ENCODE data around the gene CRYGB. TPM values are rescaled to one million over a fixed set of nuclear protein-coding genes. Genes with fewer than 3 reads are reported as not detected.
"Not testable (repeated sequence)": the region's sequence is repeated elsewhere in the genome, so short reads cannot be mapped to it uniquely, and the experiment has no call there.

Gene CRYGB
- total and polyA plus RNA-seq, 2 experiments from 2014 or later = not detected

GRCh38 chr2:208103616-208104015 is 42.3 kb downstream of the CRYGB start:
- H3K27ac ChIP-seq = no peak overlapping the region

DNA sequence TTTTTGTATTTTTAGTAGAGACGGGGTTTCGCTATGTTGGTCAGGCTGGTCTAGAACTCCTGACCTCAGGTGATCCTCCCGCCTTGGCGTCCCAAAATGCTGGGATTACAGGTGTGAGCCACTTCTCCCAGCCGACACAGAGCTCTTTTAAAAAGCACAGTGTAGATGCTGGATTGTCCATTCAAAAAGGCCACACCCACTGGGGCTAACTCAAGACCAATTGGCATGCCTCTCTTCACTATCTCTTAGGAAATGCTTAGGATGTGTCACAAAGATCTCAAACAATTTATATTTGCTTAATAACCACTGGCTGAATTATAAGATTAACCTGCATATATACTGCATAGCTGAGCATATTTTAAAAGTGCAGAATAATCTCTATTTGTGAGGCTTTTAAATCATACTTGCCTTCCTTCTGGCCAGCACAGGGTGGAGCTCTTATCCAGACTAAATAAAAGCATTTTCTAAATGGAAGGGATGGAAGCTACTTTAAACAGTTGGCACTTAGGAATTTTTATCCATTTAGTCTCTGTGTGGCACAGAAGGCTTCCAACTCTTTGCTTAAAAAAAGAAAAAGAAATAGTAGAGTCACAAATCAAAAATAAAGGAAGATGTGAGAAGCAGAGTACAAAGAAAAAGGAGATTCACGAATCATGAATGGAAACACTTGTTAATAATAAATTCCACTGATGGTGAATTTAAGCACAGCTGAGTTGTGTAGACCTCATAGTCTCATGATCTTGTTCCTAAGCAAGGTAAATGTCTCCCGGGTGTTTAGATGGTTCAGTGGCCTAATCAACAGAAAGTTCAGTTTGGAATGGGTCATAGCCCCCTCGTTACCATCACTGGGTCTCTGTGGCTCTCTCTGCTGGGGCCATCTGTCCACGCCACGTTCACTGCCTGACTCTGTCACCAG is 44.0 kb downstream of the CRYGB start:
- no peak overlapping the region for H3K4me3 ChIP-seq
- no peaks in the 10 kb centered on the region for H3K9me3 ChIP-seq (ENCODE audit: low read depth)
- no peaks in the 10 kb centered on the region for H3K36me3 ChIP-seq
- H3K27ac ChIP-seq = no peak overlapping the region
- no peaks in the 10 kb centered on the region for H3K4me1 ChIP-seq (ENCODE audit: low read depth)
- TF ChIP-seq, protein P1, sequence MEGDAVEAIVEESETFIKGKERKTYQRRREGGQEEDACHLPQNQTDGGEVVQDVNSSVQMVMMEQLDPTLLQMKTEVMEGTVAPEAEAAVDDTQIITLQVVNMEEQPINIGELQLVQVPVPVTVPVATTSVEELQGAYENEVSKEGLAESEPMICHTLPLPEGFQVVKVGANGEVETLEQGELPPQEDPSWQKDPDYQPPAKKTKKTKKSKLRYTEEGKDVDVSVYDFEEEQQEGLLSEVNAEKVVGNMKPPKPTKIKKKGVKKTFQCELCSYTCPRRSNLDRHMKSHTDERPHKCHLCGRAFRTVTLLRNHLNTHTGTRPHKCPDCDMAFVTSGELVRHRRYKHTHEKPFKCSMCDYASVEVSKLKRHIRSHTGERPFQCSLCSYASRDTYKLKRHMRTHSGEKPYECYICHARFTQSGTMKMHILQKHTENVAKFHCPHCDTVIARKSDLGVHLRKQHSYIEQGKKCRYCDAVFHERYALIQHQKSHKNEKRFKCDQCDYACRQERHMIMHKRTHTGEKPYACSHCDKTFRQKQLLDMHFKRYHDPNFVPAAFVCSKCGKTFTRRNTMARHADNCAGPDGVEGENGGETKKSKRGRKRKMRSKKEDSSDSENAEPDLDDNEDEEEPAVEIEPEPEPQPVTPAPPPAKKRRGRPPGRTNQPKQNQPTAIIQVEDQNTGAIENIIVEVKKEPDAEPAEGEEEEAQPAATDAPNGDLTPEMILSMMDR (IDR thresholded peaks at IDR 0.05; ENCODE audit: low read depth, low read length) = peak; percentile 44
- peak in 1 of 2 donors; percentile 48 for DNase-seq (ENCODE audit: low read depth in 1 of 2, low spot score in 1 of 2)
- H3K27me3 ChIP-seq = no peaks in the 10 kb centered on the region

More at GRCh38 chr2:208103616-208104015, 42.3 kb downstream of the CRYGB start:
- Histone ChIP-seq H3K36me3 (no peaks in the 10 kb centered on the region), H3K27me3 (no peaks in the 10 kb centered on the region), H3K4me3 (no peak overlapping the region), H3K9me3 (ENCODE audit: low read depth) (no peaks in the 10 kb centered on the region), H3K4me1 (ENCODE audit: low read depth) (no peaks in the 10 kb centered on the region)
- TF ChIP-seq, protein P1 (IDR thresholded peaks at IDR 0.05; ENCODE audit: low read depth, low read length) = no peak
- DNase-seq (ENCODE audit: low read depth in 1 of 2, low spot score in 1 of 2) = no peak

DNA sequence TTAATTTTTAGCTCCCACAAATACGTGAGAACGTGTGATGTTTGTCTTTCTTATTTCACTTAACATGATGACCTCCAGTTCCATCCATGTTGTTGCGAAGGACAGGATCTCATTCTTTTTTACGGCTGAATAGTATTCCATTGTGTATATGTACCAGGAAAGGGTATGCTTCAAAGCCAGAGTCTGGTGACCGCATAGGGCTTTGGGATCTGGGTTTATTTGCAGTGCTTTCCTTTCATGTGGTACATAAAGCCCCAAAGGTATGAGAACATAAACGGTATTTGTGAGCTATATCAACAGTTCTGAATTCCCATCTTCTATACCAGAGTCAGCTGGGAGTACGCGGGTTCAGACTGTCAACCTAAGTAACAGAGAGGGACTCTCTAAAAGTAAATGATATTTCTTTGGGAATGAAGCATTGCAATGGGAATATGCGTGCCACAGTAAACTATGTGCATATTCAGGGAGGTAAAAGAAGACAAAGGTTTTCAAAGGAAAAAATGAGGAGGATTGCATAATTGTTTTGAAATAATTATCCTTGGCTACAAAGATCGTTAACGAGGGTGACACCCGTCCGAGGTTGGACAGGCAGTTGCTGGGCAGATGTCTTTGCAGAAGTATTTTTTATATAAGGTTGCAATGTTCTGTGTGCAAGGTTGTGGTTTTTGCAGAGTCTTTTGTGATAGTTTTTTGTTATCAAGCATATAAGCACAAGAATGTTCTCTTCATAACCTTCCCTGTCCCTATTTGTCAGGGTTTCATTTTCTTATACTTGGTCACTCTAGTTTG is 46.1 kb downstream of the CRYGB start:
- Histone ChIP-seq H3K36me3 (no peaks in the 10 kb centered on the region), H3K27ac (no peak overlapping the region), H3K4me1 (ENCODE audit: low read depth) (no peaks in the 10 kb centered on the region), H3K4me3 (no peak overlapping the region), H3K27me3 (no peaks in the 10 kb centered on the region), H3K9me3 (ENCODE audit: low read depth) (no peaks in the 10 kb centered on the region)
- DNase-seq (ENCODE audit: low read depth in 1 of 2, low spot score in 1 of 2) = no peak
- TF ChIP-seq, protein P1 (IDR thresholded peaks at IDR 0.05; ENCODE audit: low read depth, low read length) = no peak

- H3K9me3 ChIP-seq (ENCODE audit: low read depth); H3K27ac ChIP-seq; H3K4me1 ChIP-seq (ENCODE audit: low read depth); H3K4me3 ChIP-seq; DNase-seq (ENCODE audit: low read depth in 1 of 2, low spot score in 1 of 2); H3K27me3 ChIP-seq; H3K36me3 ChIP-seq: not testable (repeated sequence)
These were observed 47.3 kb downstream of the CRYGB start for GRCh38 chr2:208098701-208099100.

DNA sequence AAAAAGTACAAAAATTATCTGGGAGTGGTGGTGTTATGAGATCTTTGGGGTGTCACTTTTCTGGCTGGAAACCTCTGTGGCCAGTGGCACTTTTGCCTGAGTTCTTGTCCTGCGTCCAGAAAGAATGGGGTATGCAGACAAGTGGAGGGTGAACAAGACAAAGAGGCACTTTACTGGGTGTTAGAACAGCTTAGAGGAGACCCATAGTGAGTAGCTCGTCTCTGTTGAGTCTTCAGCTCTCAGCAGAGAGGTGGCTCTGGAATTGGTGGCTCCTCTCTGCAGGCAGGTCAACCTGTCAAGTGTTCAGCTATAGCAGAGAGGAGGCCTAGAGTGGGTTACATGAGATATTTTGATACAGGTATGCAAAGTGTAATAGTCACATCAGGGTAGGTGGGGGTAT is 47.7 kb downstream of the CRYGB start:
- Histone ChIP-seq H3K4me3 (no peak overlapping the region), H3K27ac (no peak overlapping the region), H3K9me3 (ENCODE audit: low read depth) (no peaks in the 10 kb centered on the region), H3K36me3 (no peaks in the 10 kb centered on the region), H3K4me1 (ENCODE audit: low read depth) (no peaks in the 10 kb centered on the region), H3K27me3 (no peaks in the 10 kb centered on the region)
- DNase-seq (ENCODE audit: low read depth in 1 of 2, low spot score in 1 of 2) = no peak
- TF ChIP-seq, protein P1 (IDR thresholded peaks at IDR 0.05; ENCODE audit: low read depth, low read length) = no peak
